Skeletal muscle tissue (tissue), 4 donors: ENCODE measurements around the gene CYTH1. TPM values are rescaled to one million over a fixed set of nuclear protein-coding genes. Genes with fewer than 3 reads are reported as not detected.

Experiments
- H3K27ac ChIP-seq: one replicate; pipeline ENCODE4 v1.7.0; 2013; ENCODE audit warnings: mild to moderate bottlenecking, low read depth, low read length, inconsistent platforms
- H3K27me3 ChIP-seq, 3 donors: one replicate each; pipeline ENCODE4 v1.7.0; 2013; ENCODE audit warnings: low read length in 3 of 3; ENCODE audit not compliant: control insufficient read depth in 3 of 3, insufficient read depth in 3 of 3
- H3K36me3 ChIP-seq, 3 donors: one replicate each; pipeline ENCODE4 v1.7.0; 2013; ENCODE audit warnings: low read length in 3 of 3; ENCODE audit not compliant: control insufficient read depth in 3 of 3, insufficient read depth in 3 of 3
- H3K4me1 ChIP-seq, 3 donors: one replicate each; pipeline ENCODE4 v1.7.0; 2013; ENCODE audit warnings: low read length in 3 of 3, mild to moderate bottlenecking in 3 of 3; ENCODE audit not compliant: control insufficient read depth in 3 of 3, insufficient read depth in 3 of 3
- H3K4me3 ChIP-seq, 3 donors: one replicate each; pipeline ENCODE4 v1.7.0; 2013; ENCODE audit warnings: low read length in 3 of 3
- H3K9ac ChIP-seq, 3 donors: one replicate each; pipeline ENCODE4 v1.7.0; 2013; ENCODE audit warnings: low read length in 3 of 3, mild to moderate bottlenecking in 3 of 3, moderate library complexity in 2 of 3, low read depth in 1 of 3
- H3K9me3 ChIP-seq, 3 donors: one replicate each; pipeline ENCODE4 v1.7.0; 2013; ENCODE audit warnings: low read length in 3 of 3; ENCODE audit not compliant: control insufficient read depth in 3 of 3
- total RNA-seq: library from RNA; depleted of rRNA; stranded (reverse); fragments of >200 nt; gene quantifications from one replicate; pipeline ENCODE4 v1.2.3, GENCODE V29; 2014
- donor health status: Osteomylitis.

CYTH1 gene
- total RNA-seq = 17.7 TPM

DNA sequence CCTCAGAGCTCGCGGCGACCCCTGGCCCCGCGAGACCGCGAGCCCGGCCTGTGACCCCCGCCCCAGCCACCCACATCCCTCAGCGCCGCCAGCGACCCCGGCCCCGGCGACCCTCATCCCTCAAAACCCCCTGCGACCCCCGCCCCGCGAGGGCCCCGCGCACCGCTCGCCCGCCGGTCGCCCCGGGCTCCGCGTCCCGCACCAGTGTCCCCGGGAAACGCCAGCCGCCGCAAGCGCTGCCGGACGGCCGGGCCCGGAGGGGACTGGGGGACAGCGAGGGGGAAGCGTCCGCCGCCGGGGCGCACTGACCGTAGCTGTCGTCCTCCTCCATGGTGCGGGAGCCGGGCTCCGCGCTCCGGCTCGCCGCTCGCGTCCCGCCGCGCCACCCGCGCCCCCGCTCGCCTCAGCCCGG is at the start of gene CYTH1:
Gene CYTH1, minus strand, starts transcription at position 381 of the 412 bp plus-strand sequence. Its CDS starts 50 bp downstream, at position 331.
- Histone ChIP-seq H3K4me3 (peak within 1 kb of the TSS; percentile 85 to 93 (median 90)), H3K27me3 (no peaks in the 10 kb centered on the region), H3K9me3 (no peaks in the 10 kb centered on the region), H3K4me1 (peaks cover 0 to 37% (median 26%) of the 10 kb centered on the region in 3 donors), H3K36me3 (no peaks in the 10 kb centered on the region), H3K9ac (peak within 1 kb of the TSS; percentile 90 to 96 (median 94)), H3K27ac (peak within 1 kb of the TSS; percentile 97)

- Histone ChIP-seq H3K27me3 (no peaks in the 10 kb centered on the region), H3K9me3 (no peaks in the 10 kb centered on the region), H3K4me3 (no peak overlapping the region), H3K36me3 (peaks cover 52 to 86% (median 84%) of the 10 kb centered on the region in 3 donors), H3K27ac (no peak overlapping the region), H3K4me1 (no peaks in the 10 kb centered on the region), H3K9ac (no peak overlapping the region)
Measured at GRCh38 chr17:78829477-78829876, 47.4 kb upstream of the CYTH1 start.

GRCh38 chr17:78828470-78829185 is 46.6 kb upstream of the CYTH1 start:
- peaks cover 60 to 88% (median 86%) of the 10 kb centered on the region in 3 donors for H3K36me3 ChIP-seq
- H3K27ac ChIP-seq = no peak overlapping the region
- H3K9ac ChIP-seq = no peak overlapping the region

GRCh38 chr17:78826836-78827509 is 44.9 kb upstream of the CYTH1 start:
- Histone ChIP-seq H3K27ac (no peak overlapping the region), H3K9me3 (no peaks in the 10 kb centered on the region), H3K4me1 (no peaks in the 10 kb centered on the region), H3K27me3 (no peaks in the 10 kb centered on the region), H3K4me3 (no peak overlapping the region), H3K9ac (no peak overlapping the region), H3K36me3 (peaks cover 58 to 84% (median 83%) of the 10 kb centered on the region in 3 donors)

More at GRCh38 chr17:78828470-78829185, 46.6 kb upstream of the CYTH1 start:
- no peaks in the 10 kb centered on the region for H3K9me3 ChIP-seq
- H3K4me3 ChIP-seq = no peak overlapping the region
- H3K27me3 ChIP-seq = no peaks in the 10 kb centered on the region
- H3K4me1 ChIP-seq = no peaks in the 10 kb centered on the region

- Histone ChIP-seq H3K36me3 (peaks cover 57 to 84% (median 80%) of the 10 kb centered on the region in 3 donors), H3K9ac (no peak overlapping the region), H3K9me3 (no peaks in the 10 kb centered on the region), H3K27ac (no peak overlapping the region), H3K27me3 (no peaks in the 10 kb centered on the region), H3K4me3 (no peak overlapping the region), H3K4me1 (no peaks in the 10 kb centered on the region)
Measured at GRCh38 chr17:78826421-78826820, 44.3 kb upstream of the CYTH1 start.

DNA sequence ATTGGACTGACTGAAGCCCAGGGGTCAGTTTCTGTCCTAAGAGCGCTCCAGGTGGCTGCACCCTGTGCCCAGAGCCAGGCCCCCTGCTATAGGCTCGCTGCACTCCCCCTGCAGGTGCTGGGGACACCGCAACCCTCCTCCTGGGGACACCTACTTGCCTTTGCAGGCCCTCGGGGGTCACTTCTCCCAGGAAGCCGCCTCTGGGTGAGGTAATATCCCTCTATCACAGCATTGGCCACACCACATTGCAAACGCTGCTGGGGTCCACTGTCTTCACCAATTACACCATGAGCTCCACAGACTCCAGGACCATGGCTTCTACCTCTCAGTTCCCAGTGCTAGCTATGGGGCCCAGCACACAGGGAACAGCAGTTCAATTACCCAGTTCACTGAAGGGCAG is 43.6 kb upstream of the CYTH1 start:
- Histone ChIP-seq H3K27me3 (no peaks in the 10 kb centered on the region), H3K27ac (no peak overlapping the region), H3K9me3 (no peaks in the 10 kb centered on the region), H3K4me3 (no peak overlapping the region), H3K4me1 (no peaks in the 10 kb centered on the region), H3K9ac (no peak overlapping the region), H3K36me3 (peaks cover 60 to 85% (median 81%) of the 10 kb centered on the region in 3 donors)

- Histone ChIP-seq H3K4me1 (peaks cover 0 to 2% (median 2%) of the 10 kb centered on the region in 3 donors), H3K9ac (no peak overlapping the region), H3K9me3 (no peaks in the 10 kb centered on the region), H3K27me3 (no peaks in the 10 kb centered on the region), H3K36me3 (peaks cover 72 to 87% (median 80%) of the 10 kb centered on the region in 3 donors), H3K27ac (no peak overlapping the region), H3K4me3 (no peak overlapping the region)
Measured at GRCh38 chr17:78824240-78824639, 42.2 kb upstream of the CYTH1 start.

DNA sequence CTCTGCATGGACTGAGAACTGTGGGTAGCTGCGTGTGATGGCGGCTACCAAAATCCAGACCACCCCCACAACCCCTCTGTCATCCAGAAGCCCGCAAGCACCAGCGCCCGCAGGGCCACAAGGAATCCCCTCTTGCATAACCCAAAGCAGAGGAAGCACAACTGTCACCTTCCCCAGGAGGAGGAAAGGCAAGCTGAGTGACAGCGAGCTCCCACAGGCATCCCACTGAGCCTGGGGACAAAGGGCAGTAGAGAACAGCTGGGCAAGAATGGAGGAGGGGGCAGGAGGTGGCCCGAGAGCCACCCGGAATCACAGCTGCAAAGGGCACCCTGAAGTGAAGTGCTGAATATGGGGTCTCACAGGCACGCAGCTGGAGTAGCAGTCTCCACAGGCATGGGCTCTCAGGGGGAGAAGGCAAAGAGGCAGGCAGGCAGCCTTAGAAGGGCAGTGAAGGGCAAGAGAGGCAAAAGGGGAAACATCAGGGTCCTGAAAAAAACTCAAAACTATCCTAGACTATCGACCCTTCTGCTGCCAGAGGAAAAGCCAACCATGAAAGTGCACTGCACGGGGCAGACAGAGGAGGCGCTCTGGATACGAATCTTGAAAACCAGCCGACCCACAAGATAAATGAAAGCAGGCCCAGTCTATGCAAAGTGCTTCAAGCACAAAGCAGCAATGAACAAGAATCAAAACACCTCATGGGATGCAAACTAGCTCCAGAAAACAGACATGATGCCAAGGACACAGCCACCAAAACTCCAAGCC is 41.4 kb upstream of the CYTH1 start:
- Histone ChIP-seq H3K9me3 (no peaks in the 10 kb centered on the region), H3K4me1 (peaks cover 2 to 7% (median 2%) of the 10 kb centered on the region in 3 donors), H3K27me3 (no peaks in the 10 kb centered on the region), H3K27ac (no peak overlapping the region), H3K4me3 (no peak overlapping the region), H3K9ac (no peak overlapping the region), H3K36me3 (peaks cover 72 to 87% (median 80%) of the 10 kb centered on the region in 3 donors)

DNA sequence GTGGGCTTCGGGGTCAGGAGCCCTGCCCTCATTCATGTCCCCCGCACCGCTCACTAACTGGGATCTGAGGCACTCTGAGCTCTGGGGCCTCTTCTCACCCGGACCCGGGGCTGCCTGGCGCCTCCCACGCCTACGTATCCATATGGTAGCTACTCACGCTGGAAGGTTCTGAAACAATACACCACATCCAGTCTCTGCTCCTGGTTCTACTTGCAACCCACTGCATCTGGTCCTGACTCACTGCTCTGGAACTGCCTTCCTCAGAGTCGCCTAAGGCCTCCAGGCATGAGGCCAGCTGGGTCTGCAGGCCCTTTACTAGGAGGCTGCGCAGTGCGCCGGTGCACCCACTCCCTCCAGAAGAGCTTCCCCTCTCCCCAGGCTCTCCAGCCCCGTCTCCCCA is 40.5 kb upstream of the CYTH1 start:
- Histone ChIP-seq H3K27ac (no peak overlapping the region), H3K4me1 (peaks cover 2 to 7% (median 4%) of the 10 kb centered on the region in 3 donors), H3K4me3 (no peak overlapping the region), H3K36me3 (peaks cover 72 to 88% (median 78%) of the 10 kb centered on the region in 3 donors), H3K27me3 (no peaks in the 10 kb centered on the region), H3K9ac (peak overlapping the region in 1 of 3 donors; percentile 8), H3K9me3 (no peaks in the 10 kb centered on the region)
